HT-29 (cell line): Measurements from ENCODE around the gene SPART. TPM values are rescaled to one million over a fixed set of nuclear protein-coding genes. Genes with fewer than 3 reads are reported as not detected.

Source experiments
- small RNA-seq: library from RNA; depleted of rRNA; stranded (forward); fragments of <200 nt; gene quantifications from one replicate; pipeline ENCODE3, GENCODE V24; 2014
- total RNA-seq: library from RNA; depleted of rRNA; stranded (reverse); fragments of >200 nt; shearing (Covaris generic); gene quantifications from 2 replicates; pipeline ENCODE4 v1.2.3, GENCODE V29; 2014; rRNA removed

SPART gene
- total RNA-seq, 1 experiment from 2014 or later, result not detected

Small RNAs within 50 kb of the gene (small RNA-seq; reads per million reads assigned to genes)
- not detected for gene RNU6-71P

Other genes starting within 250 kb of the SPART start
- gene DCLK1, start 215.0 kb downstream of the SPART start, total RNA-seq, result not detected in 2 replicates
- gene SOHLH2, start 131.8 kb downstream of the SPART start, total RNA-seq, result not detected in 2 replicates
- not detected in 2 replicates for gene CCDC169, start 48.6 kb downstream of the SPART start, total RNA-seq
- gene CCNA1, start 86.1 kb upstream of the SPART start, total RNA-seq, result not detected in 2 replicates